ENCODE measurements around the gene FOSL1.
"Not testable (repeated sequence)": the region's sequence is repeated elsewhere in the genome, so short reads cannot be mapped to it uniquely, and the experiment has no call there.

Gene FOSL1

DNA sequence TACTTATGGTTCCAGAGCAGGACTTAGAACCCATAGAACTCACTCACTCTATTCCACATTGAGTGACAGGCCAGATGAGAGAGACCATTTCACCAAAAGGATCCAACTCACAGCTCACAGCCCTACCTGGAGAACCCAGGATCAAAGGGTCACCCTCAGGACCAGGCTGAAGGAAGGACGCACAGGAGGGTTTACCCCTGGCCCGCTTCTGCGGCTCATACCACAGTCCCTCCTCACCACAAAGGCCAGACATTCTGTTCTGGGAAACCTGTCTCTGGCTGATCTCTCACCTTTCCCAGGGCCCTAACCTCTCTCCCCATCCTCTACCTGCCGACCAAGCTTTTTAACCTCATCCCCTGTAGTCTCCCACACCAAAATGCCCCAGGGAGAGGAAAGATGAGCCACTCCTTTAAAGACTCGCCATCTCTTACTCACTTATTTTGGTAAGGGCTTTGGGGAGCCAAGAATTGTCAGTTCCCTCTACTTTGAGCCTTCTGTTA lies 4.7 kb downstream of the FOSL1 start:
- H3K4me1 ChIP-seq (ENCODE audit: control insufficient read depth, insufficient read depth, low read length): peaks cover 19% of the 10 kb centered on the region
- H3K9me3 ChIP-seq (ENCODE audit: control insufficient read depth, insufficient read depth, low read depth, low read length): no peaks in the 10 kb centered on the region
- H3K36me3 ChIP-seq (ENCODE audit: control insufficient read depth, insufficient read depth, low read length): peaks cover 18% of the 10 kb centered on the region
- H3K27me3 ChIP-seq (ENCODE audit: control insufficient read depth, insufficient read depth, low read length): peaks cover 18% of the 10 kb centered on the region
- no peak overlapping the region for H3K4me3 ChIP-seq (ENCODE audit: low read depth, low read length)
- no peak overlapping the region for H3K9ac ChIP-seq (ENCODE audit: low read length)
- H3K27ac ChIP-seq (ENCODE audit: low read depth, low read length): no peak overlapping the region

DNA sequence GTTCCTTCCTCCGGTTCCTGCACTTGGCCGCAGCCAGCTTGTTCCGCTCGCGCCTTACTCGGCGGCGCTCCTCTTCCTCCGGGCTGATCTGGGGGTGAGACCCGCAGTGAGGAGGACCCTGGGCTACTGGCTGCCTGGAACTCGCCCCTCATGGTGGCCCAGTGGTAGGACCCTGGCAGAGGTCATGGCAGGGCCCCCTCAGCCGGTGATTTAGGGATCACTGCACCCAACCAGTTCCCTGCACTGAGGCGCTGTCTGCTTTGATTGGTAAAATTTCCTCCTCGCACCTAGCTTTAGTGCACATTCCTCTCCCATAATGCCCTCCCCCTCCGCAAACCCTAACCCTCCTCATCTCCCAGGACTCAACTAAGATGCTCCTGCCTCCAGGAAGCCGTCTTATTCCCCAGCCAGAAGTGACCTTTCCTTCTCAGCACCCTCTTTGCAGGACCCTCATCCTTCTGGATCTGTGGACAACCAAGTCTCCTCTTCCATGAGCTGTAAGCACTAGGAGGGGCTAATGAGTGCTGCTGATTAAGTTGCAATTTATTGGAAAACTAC lies 6.1 kb downstream of the FOSL1 start:
- Histone ChIP-seq H3K27ac (ENCODE audit: low read depth, low read length) (no peak overlapping the region), H3K9me3 (ENCODE audit: control insufficient read depth, insufficient read depth, low read depth, low read length) (no peaks in the 10 kb centered on the region), H3K36me3 (ENCODE audit: control insufficient read depth, insufficient read depth, low read length) (peaks cover 18% of the 10 kb centered on the region), H3K9ac (ENCODE audit: low read length) (no peak overlapping the region), H3K4me1 (ENCODE audit: control insufficient read depth, insufficient read depth, low read length) (peaks cover 28% of the 10 kb centered on the region), H3K4me3 (ENCODE audit: low read depth, low read length) (no peak overlapping the region), H3K27me3 (ENCODE audit: control insufficient read depth, insufficient read depth, low read length) (peaks cover 21% of the 10 kb centered on the region)

DNA sequence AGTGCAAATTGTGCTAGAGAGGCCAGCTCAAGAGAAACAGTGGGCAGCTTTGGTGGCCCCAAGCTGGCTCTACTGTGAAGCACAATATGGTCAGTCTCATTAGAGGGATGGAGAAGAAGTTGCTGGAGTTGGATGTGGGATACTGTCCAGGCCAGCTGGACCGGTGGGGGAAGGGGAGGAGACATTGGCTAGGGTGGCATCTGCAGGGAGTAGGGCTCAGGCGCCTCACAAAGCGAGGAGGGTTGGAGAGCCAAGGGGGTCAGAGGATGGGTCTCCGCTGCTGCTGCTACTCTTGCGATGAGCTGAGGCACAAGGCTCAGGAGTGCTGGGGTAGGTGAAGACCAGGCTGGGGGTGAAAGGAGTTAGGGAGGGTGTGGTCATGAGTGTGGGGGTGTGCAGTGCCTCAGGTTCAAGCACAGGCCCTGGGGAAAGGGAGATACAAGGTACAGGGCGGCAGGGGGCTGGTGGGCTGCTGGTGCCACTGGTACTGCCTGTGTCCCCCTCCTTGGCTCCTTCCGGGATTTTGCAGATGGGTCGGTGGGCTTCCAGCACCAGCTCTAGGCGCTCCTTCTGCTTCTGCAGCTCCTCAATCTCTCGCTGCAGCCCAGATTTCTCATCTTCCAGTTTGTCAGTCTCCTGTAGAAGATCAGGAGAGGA lies 7.4 kb downstream of the FOSL1 start:
- Histone ChIP-seq H3K9me3 (ENCODE audit: control insufficient read depth, insufficient read depth, low read depth, low read length) (no peaks in the 10 kb centered on the region), H3K36me3 (ENCODE audit: control insufficient read depth, insufficient read depth, low read length) (peaks cover 18% of the 10 kb centered on the region), H3K4me1 (ENCODE audit: control insufficient read depth, insufficient read depth, low read length) (peaks cover 27% of the 10 kb centered on the region), H3K4me3 (ENCODE audit: low read depth, low read length) (no peak overlapping the region), H3K27ac (ENCODE audit: low read depth, low read length) (no peak overlapping the region), H3K9ac (ENCODE audit: low read length) (no peak overlapping the region), H3K27me3 (ENCODE audit: control insufficient read depth, insufficient read depth, low read length) (peaks cover 14% of the 10 kb centered on the region)

GRCh38 chr11:65892137-65892540 lies 8.0 kb downstream of the FOSL1 start:
- Histone ChIP-seq H3K27me3 (ENCODE audit: control insufficient read depth, insufficient read depth, low read length) (peaks cover 14% of the 10 kb centered on the region), H3K9ac (ENCODE audit: low read length) (peak overlapping the region; percentile 86), H3K4me3 (ENCODE audit: low read depth, low read length) (peak overlapping the region; percentile 94), H3K36me3 (ENCODE audit: control insufficient read depth, insufficient read depth, low read length) (peaks cover 19% of the 10 kb centered on the region), H3K4me1 (ENCODE audit: control insufficient read depth, insufficient read depth, low read length) (peaks cover 32% of the 10 kb centered on the region)
- H3K27ac ChIP-seq (ENCODE audit: low read depth, low read length); H3K9me3 ChIP-seq (ENCODE audit: control insufficient read depth, insufficient read depth, low read depth, low read length): not testable (repeated sequence)

DNA sequence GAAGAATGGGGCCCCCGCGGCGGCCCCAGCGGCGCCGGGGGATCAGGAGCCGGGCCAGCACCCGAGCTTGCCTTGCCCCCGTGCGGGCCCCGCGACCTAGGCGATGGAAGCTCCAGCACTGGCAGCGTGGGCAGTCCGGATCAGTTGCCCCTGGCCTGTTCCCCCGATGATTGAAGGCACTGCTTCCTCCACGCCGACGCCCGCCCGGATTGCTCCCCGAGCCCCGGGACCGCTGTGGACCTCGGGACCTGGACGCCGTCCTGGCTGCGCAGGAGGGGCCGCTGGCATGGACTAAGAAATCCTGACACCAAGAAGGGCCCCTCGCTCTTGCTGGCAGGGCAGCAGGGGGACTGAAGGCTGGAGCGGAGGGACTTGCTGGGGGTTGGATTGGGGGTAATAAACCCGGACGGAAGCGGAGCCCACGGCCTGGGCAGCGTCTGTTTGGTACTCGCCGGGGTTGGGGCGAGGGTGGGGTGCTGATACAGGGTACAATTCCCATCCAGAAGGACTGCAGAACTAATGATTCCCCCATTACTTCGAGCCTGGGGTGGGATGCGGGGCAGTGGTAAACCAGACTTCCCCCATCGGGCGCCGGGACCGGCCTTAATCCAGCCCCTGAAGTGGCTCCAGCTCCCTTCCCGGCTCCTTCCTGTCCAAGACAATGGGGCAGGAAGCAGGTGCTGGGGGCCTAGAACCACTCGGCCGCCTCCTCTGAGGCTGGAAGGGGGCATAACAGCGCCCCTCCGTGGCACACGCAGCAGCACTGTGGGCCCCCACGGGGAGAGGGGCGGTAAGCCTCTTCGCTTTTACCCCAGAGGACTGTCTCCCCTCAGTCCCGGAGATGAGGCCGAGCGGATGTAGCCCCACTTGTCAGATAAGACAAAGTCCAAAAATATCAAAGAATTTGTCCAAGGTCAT lies 8.7 kb downstream of the FOSL1 start:
- no peaks in the 10 kb centered on the region for H3K9me3 ChIP-seq (ENCODE audit: control insufficient read depth, insufficient read depth, low read depth, low read length)
- peaks cover 19% of the 10 kb centered on the region for H3K36me3 ChIP-seq (ENCODE audit: control insufficient read depth, insufficient read depth, low read length)
- H3K27ac ChIP-seq (ENCODE audit: low read depth, low read length): peak overlapping the region; percentile 73; the same call in 1 of the 2 replicates
- H3K27me3 ChIP-seq (ENCODE audit: control insufficient read depth, insufficient read depth, low read length): peaks cover 14% of the 10 kb centered on the region
- peaks cover 32% of the 10 kb centered on the region for H3K4me1 ChIP-seq (ENCODE audit: control insufficient read depth, insufficient read depth, low read length)
- peak overlapping the region; percentile 86 for H3K9ac ChIP-seq (ENCODE audit: low read length)
- H3K4me3 ChIP-seq (ENCODE audit: low read depth, low read length): peak overlapping the region; percentile 94

DNA sequence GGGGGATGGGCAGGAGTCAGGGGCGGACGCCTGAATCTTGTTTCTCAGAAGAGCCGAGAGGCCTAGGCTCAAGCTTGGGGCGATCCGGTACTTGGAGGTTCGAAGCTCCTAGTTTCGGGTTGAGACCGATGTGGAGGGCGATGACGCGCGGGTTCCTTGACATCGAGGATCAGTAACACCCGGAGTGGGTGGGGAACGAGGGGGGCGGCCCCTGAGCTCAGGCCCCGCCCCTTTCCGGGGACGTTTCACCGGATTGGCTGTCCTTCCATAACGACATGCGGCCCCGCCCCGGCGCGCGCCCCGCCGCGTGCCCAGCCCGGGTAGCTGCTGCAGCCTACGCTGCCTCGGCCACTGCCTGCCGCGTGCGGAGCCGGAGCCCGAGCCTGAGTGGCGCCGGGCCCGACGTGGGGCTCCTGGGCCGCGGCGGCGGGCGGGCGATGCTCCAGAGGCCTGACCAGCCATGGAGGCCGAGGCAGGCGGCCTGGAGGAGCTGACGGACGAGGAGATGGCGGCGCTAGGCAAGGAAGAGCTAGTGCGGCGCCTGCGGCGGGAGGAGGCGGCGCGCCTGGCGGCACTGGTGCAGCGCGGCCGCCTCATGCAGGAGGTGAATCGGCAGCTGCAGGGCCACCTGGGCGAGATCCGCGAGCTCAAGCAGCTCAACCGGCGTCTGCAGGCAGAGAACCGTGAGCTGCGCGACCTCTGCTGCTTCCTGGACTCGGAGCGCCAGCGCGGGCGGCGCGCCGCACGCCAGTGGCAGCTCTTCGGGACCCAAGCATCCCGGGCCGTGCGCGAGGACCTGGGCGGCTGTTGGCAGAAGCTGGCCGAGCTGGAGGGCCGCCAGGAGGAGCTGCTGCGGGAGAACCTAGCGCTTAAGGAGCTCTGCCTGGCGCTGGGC lies 9.6 kb downstream of the FOSL1 start, which contains the start of gene CCDC85B:
TSS of gene CCDC85B (plus strand) at position 350 of the 895 bp plus-strand sequence. CDS start at position 461, 111 bp downstream.
- Histone ChIP-seq H3K9me3 (ENCODE audit: control insufficient read depth, insufficient read depth, low read depth, low read length) (no peaks in the 10 kb centered on the region), H3K4me3 (ENCODE audit: low read depth, low read length) (peak within 1 kb of the TSS; percentile 94), H3K36me3 (ENCODE audit: control insufficient read depth, insufficient read depth, low read length) (peaks cover 19% of the 10 kb centered on the region), H3K27ac (ENCODE audit: low read depth, low read length) (peak within 1 kb of the TSS; percentile 73; the same call in 1 of the 2 replicates), H3K4me1 (ENCODE audit: control insufficient read depth, insufficient read depth, low read length) (peaks cover 32% of the 10 kb centered on the region), H3K9ac (ENCODE audit: low read length) (peak within 1 kb of the TSS; percentile 86), H3K27me3 (ENCODE audit: control insufficient read depth, insufficient read depth, low read length) (peaks cover 14% of the 10 kb centered on the region)

GRCh38 chr11:65888163-65888814 lies 11.9 kb downstream of the FOSL1 start, which contains the start of gene FIBP:
Gene FIBP, minus strand, starts transcription at chr11:65888471. Its CDS starts 53 bp downstream, at chr11:65888418.
- Histone ChIP-seq H3K9ac (ENCODE audit: low read length) (peak within 1 kb of the TSS; percentile 63), H3K27me3 (ENCODE audit: control insufficient read depth, insufficient read depth, low read length) (peaks cover 14% of the 10 kb centered on the region), H3K27ac (ENCODE audit: low read depth, low read length) (peak within 1 kb of the TSS; percentile 26; the same call in 1 of the 2 replicates), H3K9me3 (ENCODE audit: control insufficient read depth, insufficient read depth, low read depth, low read length) (no peaks in the 10 kb centered on the region), H3K4me3 (ENCODE audit: low read depth, low read length) (peak within 1 kb of the TSS; percentile 94), H3K36me3 (ENCODE audit: control insufficient read depth, insufficient read depth, low read length) (peaks cover 36% of the 10 kb centered on the region), H3K4me1 (ENCODE audit: control insufficient read depth, insufficient read depth, low read length) (peaks cover 22% of the 10 kb centered on the region)

DNA sequence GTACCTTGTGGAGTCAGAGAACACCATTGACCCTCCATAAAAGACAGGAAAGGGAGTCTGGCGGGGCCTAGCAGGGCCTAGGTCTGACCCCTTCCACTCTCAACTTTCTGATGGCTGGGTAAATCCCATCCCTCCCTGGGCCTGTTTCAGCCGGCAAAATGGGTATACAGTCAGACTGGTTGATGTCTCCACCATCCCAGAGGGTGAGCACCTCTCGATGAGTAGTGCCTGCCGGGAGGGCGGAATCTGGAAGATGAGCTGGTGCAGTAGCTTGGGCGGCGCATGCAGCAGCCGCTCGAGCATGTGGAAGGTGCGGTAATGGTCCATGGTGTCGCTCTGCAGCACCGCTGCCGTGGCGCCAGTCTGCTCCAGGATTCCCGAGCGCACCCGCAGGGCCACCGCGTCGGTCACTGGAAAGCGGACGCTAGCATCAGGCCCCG lies 12.4 kb downstream of the FOSL1 start:
- Histone ChIP-seq H3K9ac (ENCODE audit: low read length) (peak overlapping the region; percentile 63), H3K4me1 (ENCODE audit: control insufficient read depth, insufficient read depth, low read length) (peaks cover 22% of the 10 kb centered on the region), H3K9me3 (ENCODE audit: control insufficient read depth, insufficient read depth, low read depth, low read length) (no peaks in the 10 kb centered on the region), H3K27me3 (ENCODE audit: control insufficient read depth, insufficient read depth, low read length) (peaks cover 14% of the 10 kb centered on the region), H3K36me3 (ENCODE audit: control insufficient read depth, insufficient read depth, low read length) (peaks cover 41% of the 10 kb centered on the region), H3K27ac (ENCODE audit: low read depth, low read length) (no peak overlapping the region), H3K4me3 (ENCODE audit: low read depth, low read length) (peak overlapping the region; percentile 94)

DNA sequence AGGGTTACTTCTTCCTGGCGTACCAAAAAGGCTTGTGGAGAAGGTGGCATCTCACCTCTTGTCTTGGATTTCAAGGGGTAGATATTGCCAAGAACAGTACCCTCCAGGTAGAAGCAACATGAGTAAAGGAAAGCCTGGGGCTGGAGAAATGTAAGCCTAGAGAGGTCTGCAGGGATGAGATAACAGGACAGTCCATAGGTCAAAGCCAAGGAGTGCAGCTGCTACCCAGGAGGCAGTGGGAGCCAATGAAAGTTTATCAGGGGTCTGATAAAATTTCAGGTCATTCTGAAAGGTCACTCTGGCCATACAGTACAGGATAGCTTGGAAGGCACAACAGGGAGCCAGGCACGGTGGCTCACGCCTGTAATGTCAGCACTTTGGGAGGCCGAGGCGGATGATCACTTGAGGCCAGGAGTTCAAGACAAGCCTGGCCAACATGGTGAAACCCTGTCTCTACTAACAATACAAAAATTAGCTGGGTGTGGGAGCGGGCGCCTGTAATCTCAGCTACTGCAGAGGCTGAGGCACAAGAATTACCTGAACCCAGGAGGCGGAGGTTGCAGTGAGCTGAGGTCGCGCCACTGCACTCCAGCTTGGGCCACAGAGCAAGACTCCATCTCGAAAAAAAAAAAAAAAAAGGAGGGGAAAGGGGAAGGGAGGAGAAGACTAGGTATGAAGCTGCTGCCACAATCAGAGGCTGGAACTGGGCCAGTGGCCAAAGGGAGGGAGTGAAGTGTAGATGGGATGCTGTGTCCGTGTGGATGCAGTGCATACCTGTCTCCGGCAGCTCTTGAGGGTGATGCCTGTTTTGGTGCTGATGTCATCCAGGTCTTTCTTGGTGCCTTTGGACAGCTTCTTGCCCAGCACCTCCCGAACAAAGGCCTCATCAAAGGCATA lies 13.1 kb downstream of the FOSL1 start:
- H3K9ac ChIP-seq (ENCODE audit: low read length): peak overlapping the region; percentile 63
- no peak overlapping the region for H3K27ac ChIP-seq (ENCODE audit: low read depth, low read length)
- peaks cover 48% of the 10 kb centered on the region for H3K36me3 ChIP-seq (ENCODE audit: control insufficient read depth, insufficient read depth, low read length)
- peaks cover 14% of the 10 kb centered on the region for H3K27me3 ChIP-seq (ENCODE audit: control insufficient read depth, insufficient read depth, low read length)
- peaks cover 19% of the 10 kb centered on the region for H3K4me1 ChIP-seq (ENCODE audit: control insufficient read depth, insufficient read depth, low read length)
- H3K4me3 ChIP-seq (ENCODE audit: low read depth, low read length): peak overlapping the region; percentile 94
- H3K9me3 ChIP-seq (ENCODE audit: control insufficient read depth, insufficient read depth, low read depth, low read length): no peaks in the 10 kb centered on the region
